ENCODE data around the gene BBS5. TPM values are rescaled to one million over a fixed set of nuclear protein-coding genes. Genes with fewer than 3 reads are reported as not detected.

BBS5 gene
- total RNA-seq, 1 donor from 2014 or later, result 10.1 TPM

GRCh38 chr2:169486487-169486886, 7.2 kb downstream of the BBS5 start:
- no peaks in the 10 kb centered on the region for H3K27me3 Mint-ChIP-seq (ENCODE audit: low read depth)
- H3K9me3 Mint-ChIP-seq, result peaks cover 3% of the 10 kb centered on the region
- H3K4me1 Mint-ChIP-seq, result no peaks in the 10 kb centered on the region
- no peak overlapping the region for H3K4me3 Mint-ChIP-seq
- no peak for TF ChIP-seq CTCF (conservative IDR thresholded peaks at IDR 0.05)
- DNase-seq (ENCODE audit: low read depth, low spot score), result no peak
- peaks cover 7% of the 10 kb centered on the region for H3K36me3 Mint-ChIP-seq (ENCODE audit: low read depth)
- H3K27ac Mint-ChIP-seq (ENCODE audit: unreplicated experiment), result no peak overlapping the region

DNA sequence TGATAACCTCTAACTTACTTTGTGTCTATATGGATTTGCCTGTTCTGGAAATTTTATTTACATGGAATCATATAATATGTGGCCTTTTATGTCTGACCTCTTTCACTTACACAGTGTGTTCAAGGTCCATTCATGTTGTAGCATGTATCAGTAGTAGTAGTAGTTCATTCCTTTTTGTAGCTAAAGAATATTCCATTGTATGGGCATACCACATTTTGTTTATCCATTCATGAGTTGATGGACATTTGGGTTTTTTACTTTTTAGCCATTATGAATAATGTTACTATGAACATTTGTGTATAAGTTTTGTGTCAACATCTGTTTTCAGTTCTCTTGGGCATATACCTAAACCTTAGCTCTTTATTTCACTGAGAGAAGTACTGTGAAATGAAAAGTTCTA, 11.5 kb downstream of the BBS5 start:
- H3K36me3 Mint-ChIP-seq (ENCODE audit: low read depth), result peaks cover 9% of the 10 kb centered on the region
- H3K27ac Mint-ChIP-seq (ENCODE audit: unreplicated experiment), result no peak overlapping the region
- peaks cover 3% of the 10 kb centered on the region for H3K9me3 Mint-ChIP-seq
- DNase-seq (ENCODE audit: low read depth, low spot score), result no peak
- no peaks in the 10 kb centered on the region for H3K27me3 Mint-ChIP-seq (ENCODE audit: low read depth)
- TF ChIP-seq CTCF (conservative IDR thresholded peaks at IDR 0.05), result no peak
- no peaks in the 10 kb centered on the region for H3K4me1 Mint-ChIP-seq
- no peak overlapping the region for H3K4me3 Mint-ChIP-seq

DNA sequence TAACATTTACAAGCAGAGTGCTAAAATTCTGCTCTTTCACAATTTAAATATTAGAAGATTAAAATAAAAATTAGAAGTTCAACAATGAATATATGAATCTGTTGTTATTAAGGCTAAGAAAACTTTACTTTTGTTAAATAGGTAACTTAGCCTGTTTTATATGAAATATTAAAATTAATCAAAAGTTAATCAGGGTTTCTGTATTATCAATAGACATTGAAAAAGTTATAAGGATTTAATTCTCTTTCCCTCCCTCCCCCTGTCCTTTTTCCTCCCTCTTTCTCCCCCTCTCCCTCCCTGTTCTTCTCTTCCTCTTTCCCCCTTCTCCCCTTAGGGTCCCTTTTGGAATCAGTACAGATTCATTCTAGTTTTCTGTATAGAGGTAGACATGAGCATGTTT, 12.1 kb downstream of the BBS5 start:
- TF ChIP-seq CTCF (conservative IDR thresholded peaks at IDR 0.05), result no peak
- no peak overlapping the region for H3K27ac Mint-ChIP-seq (ENCODE audit: unreplicated experiment)
- no peak overlapping the region for H3K4me3 Mint-ChIP-seq
- peaks cover 3% of the 10 kb centered on the region for H3K9me3 Mint-ChIP-seq
- no peaks in the 10 kb centered on the region for H3K27me3 Mint-ChIP-seq (ENCODE audit: low read depth)
- DNase-seq (ENCODE audit: low read depth, low spot score), result no peak
- H3K4me1 Mint-ChIP-seq, result no peaks in the 10 kb centered on the region
- H3K36me3 Mint-ChIP-seq (ENCODE audit: low read depth), result peaks cover 9% of the 10 kb centered on the region

DNA sequence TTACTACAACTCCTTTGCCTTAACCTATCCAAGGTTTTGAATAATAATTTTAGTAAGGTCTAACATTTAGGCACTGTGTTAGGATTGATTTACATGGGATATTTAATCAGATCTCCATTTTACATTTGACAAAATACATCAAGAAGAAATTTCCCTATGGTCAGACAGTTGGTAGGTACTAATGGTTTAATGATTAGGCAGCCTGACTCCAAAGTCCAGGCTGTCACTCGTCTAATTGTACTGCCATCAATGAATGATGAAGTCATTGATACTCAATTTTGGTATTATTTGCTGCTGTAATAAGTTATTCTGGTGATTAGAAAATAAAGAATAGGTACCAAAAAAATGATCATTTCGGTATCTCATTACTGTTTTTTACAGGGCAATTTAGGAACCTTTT, 14.1 kb downstream of the BBS5 start:
- no peak for TF ChIP-seq CTCF (conservative IDR thresholded peaks at IDR 0.05)
- Mint-ChIP-seq H3K9me3 (peaks cover 3% of the 10 kb centered on the region), H3K4me1 (no peaks in the 10 kb centered on the region), H3K27ac (ENCODE audit: unreplicated experiment) (no peak overlapping the region), H3K36me3 (ENCODE audit: low read depth) (peaks cover 9% of the 10 kb centered on the region), H3K4me3 (no peak overlapping the region), H3K27me3 (ENCODE audit: low read depth) (no peaks in the 10 kb centered on the region)
- DNase-seq (ENCODE audit: low read depth, low spot score), result no peak

DNA sequence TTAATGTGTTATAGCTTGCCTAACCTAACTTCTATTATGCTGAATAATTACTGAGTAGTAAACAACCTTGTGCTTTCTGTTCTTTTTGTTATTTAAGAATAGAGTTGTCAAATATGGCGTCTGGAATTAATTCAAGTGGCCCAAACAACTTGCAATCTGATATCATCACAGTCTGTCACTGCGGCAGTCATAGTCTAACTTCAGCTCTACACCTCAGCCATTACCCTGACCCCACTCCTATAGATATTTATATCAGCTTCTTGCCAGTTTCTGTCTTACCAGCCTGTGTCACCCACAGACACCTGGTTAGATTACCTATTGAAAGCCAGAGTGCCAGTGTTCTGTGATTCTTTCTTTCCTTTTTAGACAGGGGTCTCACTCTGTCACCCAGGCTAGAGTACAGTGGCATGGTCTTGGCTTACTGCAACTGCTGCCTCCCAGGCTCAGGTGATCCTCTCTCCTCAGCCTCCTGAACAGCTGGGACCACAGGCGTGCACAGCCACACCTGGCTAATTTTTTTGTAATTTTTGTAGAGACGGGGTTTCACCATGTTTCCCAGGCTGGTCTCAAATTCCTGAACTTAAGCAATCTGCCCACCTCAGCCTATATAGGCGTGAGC, 16.1 kb downstream of the BBS5 start:
- no peaks in the 10 kb centered on the region for H3K4me1 Mint-ChIP-seq
- peaks cover 3% of the 10 kb centered on the region for H3K9me3 Mint-ChIP-seq
- peaks cover 8% of the 10 kb centered on the region for H3K36me3 Mint-ChIP-seq (ENCODE audit: low read depth)
- no peak overlapping the region for H3K27ac Mint-ChIP-seq (ENCODE audit: unreplicated experiment)
- no peak for DNase-seq (ENCODE audit: low read depth, low spot score)
- H3K4me3 Mint-ChIP-seq, result no peak overlapping the region
- no peaks in the 10 kb centered on the region for H3K27me3 Mint-ChIP-seq (ENCODE audit: low read depth)
- TF ChIP-seq CTCF (conservative IDR thresholded peaks at IDR 0.05), result no peak
